ENCODE data around the gene MRPL50.

Gene MRPL50
- long read RNA-seq, transcript MRPL50-201 (2 exons, 3,332 nt), result major isoform, 142 of 143 reads
- long read RNA-seq, partial matches to known transcripts, result 0 of 143 reads
- long read RNA-seq, other reads (novel, unspliced or antisense), result 1 of 143 reads

DNA sequence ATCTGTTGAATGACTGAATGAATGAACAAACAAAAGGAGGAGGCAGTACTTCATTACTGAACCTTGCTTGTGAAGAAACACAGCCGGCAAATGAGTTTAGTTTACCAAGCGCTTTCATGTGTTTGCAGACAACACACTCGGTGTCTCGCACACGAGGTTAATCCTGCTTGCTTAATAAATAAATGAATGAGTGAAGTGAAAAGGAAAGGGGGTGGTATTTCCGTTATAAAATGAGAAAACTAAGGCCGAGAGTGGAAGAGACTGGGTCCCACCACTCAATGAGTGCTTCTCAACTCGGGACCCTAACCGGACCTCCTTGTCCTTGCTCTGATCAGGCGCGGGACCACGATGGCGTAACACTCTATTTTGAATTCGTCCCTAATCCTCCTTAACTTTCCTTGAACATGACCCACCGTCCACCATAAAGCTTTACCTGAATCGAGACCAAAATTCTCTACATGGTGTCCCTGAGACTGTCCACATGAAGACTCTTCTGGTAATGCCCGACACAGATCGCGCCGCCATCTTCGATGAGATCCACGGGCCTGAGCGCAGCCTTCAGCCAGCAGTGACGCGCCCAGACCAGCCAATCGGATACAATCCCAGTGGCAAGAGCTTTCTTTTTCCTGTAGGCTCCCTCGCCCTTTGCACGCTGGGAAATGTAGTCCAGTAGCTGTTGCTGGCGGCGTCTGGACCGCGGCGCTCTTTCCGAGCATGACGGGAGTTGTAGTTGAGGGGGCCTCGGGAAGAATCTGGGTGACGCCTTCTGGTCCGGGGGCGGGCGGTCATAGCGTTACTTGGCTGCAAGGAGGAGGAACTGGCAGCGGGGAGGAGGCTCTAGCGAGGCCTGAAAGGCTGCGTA is at the start of gene MRPL50, which contains the start of gene ZNF189:
TSS of gene MRPL50 (minus strand) at position 551 of the 862 bp plus-strand sequence. CDS start at position 525, 26 bp downstream.
TSS of gene ZNF189 (plus strand) at position 784 of the 862 bp plus-strand sequence. CDS start 306 bp downstream, outside the sequence.
- no peak for TF ChIP-seq SPI1 (IDR thresholded peaks at IDR 0.05; ENCODE audit: borderline replicate concordance, low read depth)
- TF ChIP-seq, protein P1, sequence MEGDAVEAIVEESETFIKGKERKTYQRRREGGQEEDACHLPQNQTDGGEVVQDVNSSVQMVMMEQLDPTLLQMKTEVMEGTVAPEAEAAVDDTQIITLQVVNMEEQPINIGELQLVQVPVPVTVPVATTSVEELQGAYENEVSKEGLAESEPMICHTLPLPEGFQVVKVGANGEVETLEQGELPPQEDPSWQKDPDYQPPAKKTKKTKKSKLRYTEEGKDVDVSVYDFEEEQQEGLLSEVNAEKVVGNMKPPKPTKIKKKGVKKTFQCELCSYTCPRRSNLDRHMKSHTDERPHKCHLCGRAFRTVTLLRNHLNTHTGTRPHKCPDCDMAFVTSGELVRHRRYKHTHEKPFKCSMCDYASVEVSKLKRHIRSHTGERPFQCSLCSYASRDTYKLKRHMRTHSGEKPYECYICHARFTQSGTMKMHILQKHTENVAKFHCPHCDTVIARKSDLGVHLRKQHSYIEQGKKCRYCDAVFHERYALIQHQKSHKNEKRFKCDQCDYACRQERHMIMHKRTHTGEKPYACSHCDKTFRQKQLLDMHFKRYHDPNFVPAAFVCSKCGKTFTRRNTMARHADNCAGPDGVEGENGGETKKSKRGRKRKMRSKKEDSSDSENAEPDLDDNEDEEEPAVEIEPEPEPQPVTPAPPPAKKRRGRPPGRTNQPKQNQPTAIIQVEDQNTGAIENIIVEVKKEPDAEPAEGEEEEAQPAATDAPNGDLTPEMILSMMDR (IDR thresholded peaks at IDR 0.05; ENCODE audit: insufficient read depth, low read length), result no peak
- peak; percentile 29; the same call in 1 of the 2 replicates for TF ChIP-seq GABPA (IDR thresholded peaks at IDR 0.05; ENCODE audit: low read depth)
- TF ChIP-seq, protein P2, sequence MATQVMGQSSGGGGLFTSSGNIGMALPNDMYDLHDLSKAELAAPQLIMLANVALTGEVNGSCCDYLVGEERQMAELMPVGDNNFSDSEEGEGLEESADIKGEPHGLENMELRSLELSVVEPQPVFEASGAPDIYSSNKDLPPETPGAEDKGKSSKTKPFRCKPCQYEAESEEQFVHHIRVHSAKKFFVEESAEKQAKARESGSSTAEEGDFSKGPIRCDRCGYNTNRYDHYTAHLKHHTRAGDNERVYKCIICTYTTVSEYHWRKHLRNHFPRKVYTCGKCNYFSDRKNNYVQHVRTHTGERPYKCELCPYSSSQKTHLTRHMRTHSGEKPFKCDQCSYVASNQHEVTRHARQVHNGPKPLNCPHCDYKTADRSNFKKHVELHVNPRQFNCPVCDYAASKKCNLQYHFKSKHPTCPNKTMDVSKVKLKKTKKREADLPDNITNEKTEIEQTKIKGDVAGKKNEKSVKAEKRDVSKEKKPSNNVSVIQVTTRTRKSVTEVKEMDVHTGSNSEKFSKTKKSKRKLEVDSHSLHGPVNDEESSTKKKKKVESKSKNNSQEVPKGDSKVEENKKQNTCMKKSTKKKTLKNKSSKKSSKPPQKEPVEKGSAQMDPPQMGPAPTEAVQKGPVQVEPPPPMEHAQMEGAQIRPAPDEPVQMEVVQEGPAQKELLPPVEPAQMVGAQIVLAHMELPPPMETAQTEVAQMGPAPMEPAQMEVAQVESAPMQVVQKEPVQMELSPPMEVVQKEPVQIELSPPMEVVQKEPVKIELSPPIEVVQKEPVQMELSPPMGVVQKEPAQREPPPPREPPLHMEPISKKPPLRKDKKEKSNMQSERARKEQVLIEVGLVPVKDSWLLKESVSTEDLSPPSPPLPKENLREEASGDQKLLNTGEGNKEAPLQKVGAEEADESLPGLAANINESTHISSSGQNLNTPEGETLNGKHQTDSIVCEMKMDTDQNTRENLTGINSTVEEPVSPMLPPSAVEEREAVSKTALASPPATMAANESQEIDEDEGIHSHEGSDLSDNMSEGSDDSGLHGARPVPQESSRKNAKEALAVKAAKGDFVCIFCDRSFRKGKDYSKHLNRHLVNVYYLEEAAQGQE (IDR thresholded peaks at IDR 0.05; ENCODE audit: insufficient replicate concordance, low read depth), result peak; percentile 69
- peak; percentile 93 for TF ChIP-seq POLR2AphosphoS5 (IDR thresholded peaks at IDR 0.05; ENCODE audit: low read depth)
- Histone ChIP-seq H3K4me3 (replicated peaks; ENCODE audit: insufficient read depth, low read length) (peak within 1 kb of the TSS; percentile 78), H3K27me3 (ENCODE audit: insufficient read depth, poor library complexity, severe bottlenecking) (no peaks in the 10 kb centered on the region), H3K27ac (replicated peaks) (peak within 1 kb of the TSS; percentile 85)
- peak; percentile 96 to 99 for DNase-seq (ENCODE audit: low read depth in 1 of 2, low spot score in 1 of 2)

DNA sequence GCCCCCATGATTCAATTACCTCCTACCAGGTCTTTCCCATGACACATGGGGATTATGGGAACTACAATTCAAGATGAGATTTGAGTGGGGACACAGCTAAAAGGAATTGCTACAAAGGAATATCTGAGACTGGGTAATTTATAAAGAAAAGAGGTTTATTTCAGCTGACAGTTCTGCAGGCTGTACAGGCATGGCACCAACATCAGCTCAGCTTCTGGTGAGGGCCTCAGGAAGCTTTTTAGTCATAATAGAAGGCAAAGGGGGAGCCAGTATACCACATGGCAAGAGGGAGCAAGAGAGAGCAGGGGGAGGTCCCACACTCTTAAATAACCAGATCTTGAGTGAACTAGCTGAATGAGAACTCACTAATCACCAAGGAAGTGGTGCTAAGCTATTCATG is 48.3 kb upstream of the MRPL50 start:
- no peak overlapping the region for H3K4me3 ChIP-seq (replicated peaks; ENCODE audit: insufficient read depth, low read length)
- TF ChIP-seq GABPA (IDR thresholded peaks at IDR 0.05; ENCODE audit: low read depth) (no peak), POLR2AphosphoS5 (IDR thresholded peaks at IDR 0.05; ENCODE audit: low read depth) (no peak), SPI1 (IDR thresholded peaks at IDR 0.05; ENCODE audit: borderline replicate concordance, low read depth) (no peak)
- TF ChIP-seq, protein P1 (IDR thresholded peaks at IDR 0.05; ENCODE audit: insufficient read depth, low read length), result no peak
- TF ChIP-seq, protein P2 (IDR thresholded peaks at IDR 0.05; ENCODE audit: insufficient replicate concordance, low read depth), result no peak
- H3K27ac ChIP-seq (replicated peaks), result no peak overlapping the region
- H3K27me3 ChIP-seq (ENCODE audit: insufficient read depth, poor library complexity, severe bottlenecking), result peaks cover 11% of the 10 kb centered on the region
- no peak for DNase-seq (ENCODE audit: low read depth in 1 of 2, low spot score in 1 of 2)

DNA sequence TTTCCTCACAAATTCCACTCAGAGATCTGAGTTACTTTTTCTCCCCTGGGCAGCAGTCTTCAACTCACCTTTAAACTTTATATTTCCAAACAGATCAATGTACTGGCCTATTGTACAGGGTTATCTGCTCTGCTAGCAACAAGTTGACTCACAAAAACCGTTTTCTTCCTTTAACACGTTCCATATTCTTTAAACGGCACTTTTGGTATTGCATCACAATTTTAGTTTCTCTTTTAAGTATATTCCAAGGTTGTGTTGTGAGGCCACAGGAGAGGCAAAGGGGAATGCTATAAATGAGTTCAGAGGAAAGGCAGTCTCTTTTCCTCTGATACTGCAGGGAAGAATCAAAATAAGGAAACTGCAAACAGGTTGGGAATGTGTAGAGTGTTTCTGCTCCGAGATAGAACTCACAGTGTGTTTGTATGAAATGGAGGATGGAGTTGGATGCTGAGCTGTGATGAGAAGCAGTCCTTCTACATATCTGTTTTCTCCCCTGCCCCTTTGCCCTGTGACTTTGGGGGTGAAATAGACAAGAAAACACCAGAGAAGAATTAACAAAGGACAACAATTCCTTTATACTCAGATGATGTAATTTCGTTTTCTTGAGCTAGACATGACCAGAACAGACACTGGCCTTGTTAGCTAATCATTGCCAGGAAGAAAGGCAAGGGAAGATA is 47.1 kb upstream of the MRPL50 start:
- Histone ChIP-seq H3K27me3 (ENCODE audit: insufficient read depth, poor library complexity, severe bottlenecking) (peaks cover 11% of the 10 kb centered on the region), H3K27ac (replicated peaks) (no peak overlapping the region), H3K4me3 (replicated peaks; ENCODE audit: insufficient read depth, low read length) (no peak overlapping the region)
- DNase-seq (ENCODE audit: low read depth in 1 of 2, low spot score in 1 of 2), result no peak
- no peak for TF ChIP-seq SPI1 (IDR thresholded peaks at IDR 0.05; ENCODE audit: borderline replicate concordance, low read depth)
- no peak for TF ChIP-seq GABPA (IDR thresholded peaks at IDR 0.05; ENCODE audit: low read depth)
- TF ChIP-seq, protein P1 (IDR thresholded peaks at IDR 0.05; ENCODE audit: insufficient read depth, low read length), result no peak
